Gastrocnemius medialis (tissue), 4 donors: ENCODE results near the gene RGS17.

Experiments
- CTCF ChIP-seq, 5 experiments: fragments of 450-650 bp in 3 of 5; fragments of 200-600 bp in 2 of 5; sonication (generic) in 2 of 5; IDR thresholded peaks in 4 of 5; conservative IDR thresholded peaks in 1 of 5; 1 replicate in 4 of 5; 2 replicates in 1 of 5; pipeline ENCODE4 v1.5.1; 2016 to 2019; ENCODE audit warnings: antibody characterized with exemption in 5 of 5, mild to moderate bottlenecking in 3 of 5, moderate library complexity in 3 of 5
- POLR2A ChIP-seq, 2 donors: fragments of 450-650 bp; IDR thresholded peaks; one replicate each; pipeline ENCODE4 v1.6.1; 2017; ENCODE audit warnings: antibody characterized with exemption in 2 of 2, mild to moderate bottlenecking in 2 of 2, moderate library complexity in 2 of 2

DNA sequence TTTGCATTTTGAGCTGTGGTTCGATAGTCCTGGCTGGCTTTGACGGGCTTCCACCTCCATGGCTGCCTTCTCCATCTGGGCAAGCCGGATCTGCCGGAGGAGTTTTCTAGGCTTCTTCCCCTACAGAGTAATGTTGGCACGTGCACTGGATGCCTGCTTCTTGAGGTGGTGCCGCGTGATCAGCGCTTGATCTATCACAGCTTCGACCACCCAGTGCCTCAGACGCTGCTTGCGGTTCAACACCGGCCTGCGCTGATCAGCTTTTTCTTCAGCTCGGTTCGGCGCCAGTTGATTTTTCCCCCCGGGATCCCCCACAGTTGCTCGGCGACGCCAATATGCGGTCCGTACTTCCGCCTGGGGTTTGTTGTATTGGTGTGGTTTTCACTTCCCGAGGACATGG lies 171.7 kb downstream of the RGS17 start:
- no peak for TF ChIP-seq CTCF (IDR thresholded peaks at IDR 0.05 in 4 of 5, conservative IDR thresholded peaks at IDR 0.05 in 1 of 5)
- TF ChIP-seq POLR2A (IDR thresholded peaks at IDR 0.05): no peak
